Stomach smooth muscle (tissue), 2 donors: ENCODE results near the gene ABCC1.

Source experiments
- H3K27ac ChIP-seq: one replicate; pipeline ENCODE4 v1.7.0; 2013; ENCODE audit warnings: mild to moderate bottlenecking, low read length, inconsistent platforms
- H3K27me3 ChIP-seq, 2 donors: one replicate each; pipeline ENCODE4 v1.7.0; 2013; ENCODE audit warnings: low read length in 2 of 2; ENCODE audit not compliant: insufficient read depth in 2 of 2, control insufficient read depth in 1 of 2
- H3K36me3 ChIP-seq, 2 donors: one replicate each; pipeline ENCODE4 v1.7.0; 2013; ENCODE audit warnings: low read length in 2 of 2; ENCODE audit not compliant: control insufficient read depth in 2 of 2, insufficient read depth in 2 of 2
- H3K4me1 ChIP-seq: one replicate; pipeline ENCODE4 v1.7.0; 2013; ENCODE audit warnings: low read length; ENCODE audit not compliant: control insufficient read depth, insufficient read depth
- H3K4me3 ChIP-seq, 2 donors: one replicate each; pipeline ENCODE4 v1.7.0; 2013; ENCODE audit warnings: low read length in 2 of 2
- H3K9ac ChIP-seq, 2 donors: one replicate each; pipeline ENCODE4 v1.7.0; 2013; ENCODE audit warnings: low read length in 2 of 2, mild to moderate bottlenecking in 1 of 2
- H3K9me3 ChIP-seq, 2 donors: one replicate each; pipeline ENCODE4 v1.7.0; 2013; ENCODE audit warnings: low read length in 2 of 2; ENCODE audit not compliant: control insufficient read depth in 2 of 2
- donor health status: healthy.
- donor health status: Pancreatic carcinoma.

ABCC1 gene

GRCh38 chr16:16124974-16125373 is 175.6 kb downstream of the ABCC1 start:
- H3K36me3 ChIP-seq, result peaks cover 21 to 28% of the 10 kb centered on the region in 2 donors
- peak overlapping the region; percentile 66 for H3K27ac ChIP-seq
- no peaks in the 10 kb centered on the region for H3K27me3 ChIP-seq
- peaks cover 3 to 4% of the 10 kb centered on the region in 2 donors for H3K9me3 ChIP-seq
- no peak overlapping the region for H3K4me3 ChIP-seq
- H3K9ac ChIP-seq, result no peak overlapping the region
- H3K4me1 ChIP-seq, result peaks cover 35% of the 10 kb centered on the region

- Histone ChIP-seq H3K9me3 (peaks cover 3 to 4% of the 10 kb centered on the region in 2 donors), H3K4me1 (peaks cover 26% of the 10 kb centered on the region), H3K36me3 (peaks cover 21 to 37% of the 10 kb centered on the region in 2 donors), H3K27ac (peak overlapping the region; percentile 76), H3K4me3 (no peak overlapping the region), H3K27me3 (no peaks in the 10 kb centered on the region), H3K9ac (peak overlapping the region in 1 of 2 donors; percentile 21)
Observed at GRCh38 chr16:16126896-16127295, 177.5 kb downstream of the ABCC1 start.

- Histone ChIP-seq H3K4me3 (no peak overlapping the region), H3K36me3 (peaks cover 18 to 33% of the 10 kb centered on the region in 2 donors), H3K27ac (peak overlapping the region; percentile 76), H3K9me3 (peaks cover 3 to 4% of the 10 kb centered on the region in 2 donors), H3K9ac (peak overlapping the region in 1 of 2 donors; percentile 21), H3K4me1 (peaks cover 26% of the 10 kb centered on the region), H3K27me3 (no peaks in the 10 kb centered on the region)
Observed at GRCh38 chr16:16127469-16128116, 178.2 kb downstream of the ABCC1 start.

- Histone ChIP-seq H3K9ac (no peak overlapping the region), H3K27ac (no peak overlapping the region), H3K4me3 (no peak overlapping the region), H3K4me1 (peaks cover 13% of the 10 kb centered on the region), H3K36me3 (peaks cover 35 to 44% of the 10 kb centered on the region in 2 donors), H3K27me3 (no peaks in the 10 kb centered on the region), H3K9me3 (no peaks in the 10 kb centered on the region)
Observed at GRCh38 chr16:16131204-16131603, 181.8 kb downstream of the ABCC1 start.

- Histone ChIP-seq H3K9ac (no peak overlapping the region), H3K27ac (no peak overlapping the region), H3K36me3 (peaks cover 38 to 48% of the 10 kb centered on the region in 2 donors), H3K9me3 (no peaks in the 10 kb centered on the region), H3K4me1 (peaks cover 9% of the 10 kb centered on the region), H3K27me3 (no peaks in the 10 kb centered on the region), H3K4me3 (no peak overlapping the region)
Observed at GRCh38 chr16:16131659-16132058, 182.2 kb downstream of the ABCC1 start.

GRCh38 chr16:16133943-16134604 is 184.7 kb downstream of the ABCC1 start:
- Histone ChIP-seq H3K4me1 (no peaks in the 10 kb centered on the region), H3K9ac (no peak overlapping the region), H3K4me3 (no peak overlapping the region), H3K9me3 (no peaks in the 10 kb centered on the region), H3K36me3 (peaks cover 60 to 61% of the 10 kb centered on the region in 2 donors), H3K27me3 (no peaks in the 10 kb centered on the region), H3K27ac (no peak overlapping the region)

GRCh38 chr16:16136588-16136987 is 187.2 kb downstream of the ABCC1 start:
- Histone ChIP-seq H3K4me1 (peaks cover 2% of the 10 kb centered on the region), H3K9me3 (no peaks in the 10 kb centered on the region), H3K36me3 (peaks cover 66 to 69% of the 10 kb centered on the region in 2 donors), H3K27me3 (no peaks in the 10 kb centered on the region), H3K9ac (no peak overlapping the region), H3K27ac (no peak overlapping the region), H3K4me3 (no peak overlapping the region)

- Histone ChIP-seq H3K9me3 (no peaks in the 10 kb centered on the region), H3K4me1 (peaks cover 4% of the 10 kb centered on the region), H3K4me3 (no peak overlapping the region), H3K36me3 (peaks cover 63 to 65% of the 10 kb centered on the region in 2 donors), H3K9ac (no peak overlapping the region), H3K27ac (no peak overlapping the region), H3K27me3 (no peaks in the 10 kb centered on the region)
Observed at GRCh38 chr16:16137110-16137509, 187.7 kb downstream of the ABCC1 start.

GRCh38 chr16:16138034-16138635 is 188.7 kb downstream of the ABCC1 start:
- Histone ChIP-seq H3K27me3 (no peaks in the 10 kb centered on the region), H3K36me3 (peaks cover 60% of the 10 kb centered on the region in 2 donors), H3K9me3 (no peaks in the 10 kb centered on the region), H3K27ac (no peak overlapping the region), H3K4me1 (peaks cover 4% of the 10 kb centered on the region), H3K4me3 (no peak overlapping the region), H3K9ac (no peak overlapping the region)

- no peak overlapping the region for H3K4me3 ChIP-seq
- H3K9me3 ChIP-seq, result no peaks in the 10 kb centered on the region
- H3K9ac ChIP-seq, result no peak overlapping the region
- no peak overlapping the region for H3K27ac ChIP-seq
- no peaks in the 10 kb centered on the region for H3K27me3 ChIP-seq
- H3K4me1 ChIP-seq, result peaks cover 4% of the 10 kb centered on the region
- peaks cover 57 to 61% of the 10 kb centered on the region in 2 donors for H3K36me3 ChIP-seq
Observed at GRCh38 chr16:16139061-16139460, 189.6 kb downstream of the ABCC1 start.
